ENCODE data around the gene ZDHHC14.

Gene ZDHHC14

GRCh38 chr6:157645201-157645795 lies 264.3 kb downstream of the ZDHHC14 start:
- Histone ChIP-seq H3K9me2 (replicated peaks; ENCODE audit: control insufficient read depth, low read length) (no peaks in the 10 kb centered on the region), H3K4me3 (ENCODE audit: low read length) (no peak overlapping the region), H3K79me2 (ENCODE audit: control insufficient read depth, low read length) (no peaks in the 10 kb centered on the region), H3K36me3 (ENCODE audit: control insufficient read depth, low read length) (no peaks in the 10 kb centered on the region), H3K4me1 (ENCODE audit: control insufficient read depth, low read length) (peaks cover 3% of the 10 kb centered on the region), H3K9me3 (ENCODE audit: control insufficient read depth, insufficient read depth, low read length) (no peaks in the 10 kb centered on the region), H3K27me3 (ENCODE audit: control insufficient read depth, low read length) (peaks cover 8% of the 10 kb centered on the region), H4K20me1 (ENCODE audit: control insufficient read depth, insufficient read depth, low read depth, low read length) (no peaks in the 10 kb centered on the region), H3K27ac (ENCODE audit: low read depth, low read length) (no peak overlapping the region), H3F3A (ENCODE audit: control insufficient read depth, insufficient read depth) (no peaks in the 10 kb centered on the region), H3K4me2 (ENCODE audit: low read length) (no peak overlapping the region)
- TF ChIP-seq EZH2phosphoT487 (IDR thresholded peaks at IDR 0.05; ENCODE audit: borderline replicate concordance, low read length) = no peak
- no peak for TF ChIP-seq CTCF (IDR thresholded peaks at IDR 0.05; ENCODE audit: low read depth, low read length, poor library complexity, severe bottlenecking)

- Histone ChIP-seq H3K9me2 (replicated peaks; ENCODE audit: control insufficient read depth, low read length) (no peaks in the 10 kb centered on the region), H3K9me3 (ENCODE audit: control insufficient read depth, insufficient read depth, low read length) (no peaks in the 10 kb centered on the region), H3F3A (ENCODE audit: control insufficient read depth, insufficient read depth) (no peaks in the 10 kb centered on the region), H3K4me1 (ENCODE audit: control insufficient read depth, low read length) (no peaks in the 10 kb centered on the region), H3K4me2 (ENCODE audit: low read length) (no peak overlapping the region), H3K27me3 (ENCODE audit: control insufficient read depth, low read length) (peaks cover 1% of the 10 kb centered on the region; the same call in 1 of the 2 replicates), H3K27ac (ENCODE audit: low read depth, low read length) (no peak overlapping the region), H4K20me1 (ENCODE audit: control insufficient read depth, insufficient read depth, low read depth, low read length) (no peaks in the 10 kb centered on the region), H3K79me2 (ENCODE audit: control insufficient read depth, low read length) (no peaks in the 10 kb centered on the region), H3K4me3 (ENCODE audit: low read length) (no peak overlapping the region), H3K36me3 (ENCODE audit: control insufficient read depth, low read length) (no peaks in the 10 kb centered on the region)
- TF ChIP-seq EZH2phosphoT487 (IDR thresholded peaks at IDR 0.05; ENCODE audit: borderline replicate concordance, low read length) (no peak), CTCF (IDR thresholded peaks at IDR 0.05; ENCODE audit: low read depth, low read length, poor library complexity, severe bottlenecking) (no peak)
These were observed 265.0 kb downstream of the ZDHHC14 start for GRCh38 chr6:157646012-157646411.

- H3K4me3 ChIP-seq (ENCODE audit: low read length) = no peak overlapping the region
- H3K27ac ChIP-seq (ENCODE audit: low read depth, low read length) = no peak overlapping the region
- no peaks in the 10 kb centered on the region for H3F3A ChIP-seq (ENCODE audit: control insufficient read depth, insufficient read depth)
- no peaks in the 10 kb centered on the region for H3K36me3 ChIP-seq (ENCODE audit: control insufficient read depth, low read length)
- no peak overlapping the region for H3K4me2 ChIP-seq (ENCODE audit: low read length)
- no peaks in the 10 kb centered on the region for H3K79me2 ChIP-seq (ENCODE audit: control insufficient read depth, low read length)
- no peaks in the 10 kb centered on the region for H3K9me2 ChIP-seq (replicated peaks; ENCODE audit: control insufficient read depth, low read length)
- H3K27me3 ChIP-seq (ENCODE audit: control insufficient read depth, low read length) = no peaks in the 10 kb centered on the region
- no peaks in the 10 kb centered on the region for H3K9me3 ChIP-seq (ENCODE audit: control insufficient read depth, insufficient read depth, low read length)
- H3K4me1 ChIP-seq (ENCODE audit: control insufficient read depth, low read length) = no peaks in the 10 kb centered on the region
- TF ChIP-seq CTCF (IDR thresholded peaks at IDR 0.05; ENCODE audit: low read depth, low read length, poor library complexity, severe bottlenecking) (no peak), EZH2phosphoT487 (IDR thresholded peaks at IDR 0.05; ENCODE audit: borderline replicate concordance, low read length) (no peak)
- no peaks in the 10 kb centered on the region for H4K20me1 ChIP-seq (ENCODE audit: control insufficient read depth, insufficient read depth, low read depth, low read length)
These were observed 266.4 kb downstream of the ZDHHC14 start for GRCh38 chr6:157647261-157647915.
